Measurements from ENCODE around the gene NPFFR2.
"Not testable (repeated sequence)": the region's sequence is repeated elsewhere in the genome, so short reads cannot be mapped to it uniquely, and the experiment has no call there.

NPFFR2 gene

GRCh38 chr4:72128741-72129140 is 96.9 kb downstream of the NPFFR2 start:
- DNase-seq (ENCODE audit: low read depth) = no peak
- no peak for TF ChIP-seq CTCF (IDR thresholded peaks at IDR 0.05; ENCODE audit: low read depth, low read length, missing control alignments)
- in situ Hi-C loops (cut with HindIII; ENCODE audit: low sequenced_read_pairs) = no loop called here
- no peak overlapping the region for H3K4me3 ChIP-seq (ENCODE audit: low read depth, low read length)

- no peak for DNase-seq (ENCODE audit: low read depth)
- in situ Hi-C loops (cut with HindIII; ENCODE audit: low sequenced_read_pairs) = no loop called here
- no peak overlapping the region for H3K4me3 ChIP-seq (ENCODE audit: low read depth, low read length)
- no peak for TF ChIP-seq CTCF (IDR thresholded peaks at IDR 0.05; ENCODE audit: low read depth, low read length, missing control alignments)
Measured at GRCh38 chr4:72136429-72136828, 104.6 kb downstream of the NPFFR2 start.

GRCh38 chr4:72139997-72140396 is 108.2 kb downstream of the NPFFR2 start:
- H3K4me3 ChIP-seq (ENCODE audit: low read depth, low read length); in situ Hi-C loops (cut with HindIII; ENCODE audit: low sequenced_read_pairs); DNase-seq (ENCODE audit: low read depth): not testable (repeated sequence)

GRCh38 chr4:72144241-72144640 is 112.4 kb downstream of the NPFFR2 start:
- in situ Hi-C loops (cut with HindIII; ENCODE audit: low sequenced_read_pairs) = no loop called here
- no peak overlapping the region for H3K4me3 ChIP-seq (ENCODE audit: low read depth, low read length)
- TF ChIP-seq CTCF (IDR thresholded peaks at IDR 0.05; ENCODE audit: low read depth, low read length, missing control alignments) = no peak
- DNase-seq (ENCODE audit: low read depth) = no peak

GRCh38 chr4:72152731-72153130 is 120.9 kb downstream of the NPFFR2 start:
- DNase-seq (ENCODE audit: low read depth) = no peak
- in situ Hi-C loops (cut with HindIII; ENCODE audit: low sequenced_read_pairs) = no loop called here
- no peak overlapping the region for H3K4me3 ChIP-seq (ENCODE audit: low read depth, low read length)
- TF ChIP-seq CTCF (IDR thresholded peaks at IDR 0.05; ENCODE audit: low read depth, low read length, missing control alignments) = no peak

GRCh38 chr4:72153634-72154033 is 121.8 kb downstream of the NPFFR2 start:
- in situ Hi-C loops (cut with HindIII; ENCODE audit: low sequenced_read_pairs); DNase-seq (ENCODE audit: low read depth); H3K4me3 ChIP-seq (ENCODE audit: low read depth, low read length): not testable (repeated sequence)

- H3K4me3 ChIP-seq (ENCODE audit: low read depth, low read length); DNase-seq (ENCODE audit: low read depth); in situ Hi-C loops (cut with HindIII; ENCODE audit: low sequenced_read_pairs): not testable (repeated sequence)
Measured at GRCh38 chr4:72169285-72169684, 137.5 kb downstream of the NPFFR2 start.

GRCh38 chr4:72169861-72170260 is 138.1 kb downstream of the NPFFR2 start:
- H3K4me3 ChIP-seq (ENCODE audit: low read depth, low read length) = no peak overlapping the region
- in situ Hi-C loops (cut with HindIII; ENCODE audit: low sequenced_read_pairs) = no loop called here
- TF ChIP-seq CTCF (IDR thresholded peaks at IDR 0.05; ENCODE audit: low read depth, low read length, missing control alignments) = no peak
- DNase-seq (ENCODE audit: low read depth) = no peak

Measured in astrocyte of the cerebellum (primary cell).